ENCODE results near the gene HHEX. TPM values are rescaled to one million over a fixed set of nuclear protein-coding genes. Genes with fewer than 3 reads are reported as not detected.
A peak's percentile ranks its signal among the peaks of the same experiment; 100 is the strongest.

HHEX gene
- total and polyA plus RNA-seq, 10 of the 15 experiments (the other 5 are each of a cell fraction or from before 2014, with no cell fraction given), result 3.9 to 32.8 (median 16.4) TPM

DNA sequence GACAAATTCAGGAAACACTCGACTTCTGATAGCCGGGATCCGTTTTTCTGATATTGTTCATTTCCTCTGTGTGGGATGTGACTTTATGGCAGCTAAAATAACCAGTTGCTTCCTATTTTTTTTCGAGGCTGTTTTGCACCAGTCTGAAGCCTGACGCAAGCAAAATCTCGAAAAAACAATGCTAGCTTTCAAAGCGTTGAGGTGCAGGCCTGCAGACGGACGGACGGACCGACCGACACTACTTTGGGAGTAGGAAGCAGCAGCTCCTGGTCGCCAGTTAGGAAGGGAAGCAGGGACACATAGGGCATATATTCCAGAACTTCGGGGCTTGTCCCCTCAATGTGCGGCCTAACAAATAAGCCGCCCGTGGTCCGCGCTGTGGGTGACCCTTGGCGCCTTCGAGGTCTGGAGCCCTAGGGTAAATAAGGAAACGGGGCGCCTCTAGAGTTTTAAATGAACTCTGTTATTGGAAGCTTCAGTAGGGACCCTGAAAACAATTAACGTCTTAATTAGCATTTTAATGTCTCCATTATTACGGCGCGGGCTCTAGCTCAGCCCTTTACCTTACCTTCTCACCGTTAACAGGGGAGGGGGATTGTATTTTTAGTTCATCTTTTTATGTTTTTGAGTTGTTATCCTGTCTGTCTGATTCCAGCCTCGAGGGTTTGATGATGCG, 1.3 kb downstream of the HHEX start:
- peaks cover under 1% of the 10 kb centered on the region; the same call in 1 of the 3 replicates for H3K9me3 ChIP-seq (replicated peaks; ENCODE audit: control insufficient read depth, insufficient read depth, low read length)
- ChIA-PET SMC1A (ENCODE audit: uncharacterized antibody, unreplicated experiment) (interaction anchor here (0.5 to 0.6 kb wide), 2 partner anchors 119 to 714 kb away, joined by 3 read pairs; no protein-coding TSS in a partner anchor), RAD21 (ENCODE audit: unreplicated experiment) (no interaction called here), POLR2A (interaction anchor here (0.6 kb wide), 1 partner anchor 179 kb away, joined by 4 read pairs; no protein-coding TSS in a partner anchor), CTCF (no interaction called here)
- TSS peak; percentile 64 for BruUV-seq (replicated peaks)
- H3K36me3 ChIP-seq (ENCODE audit: control insufficient read depth in 2 of 2, insufficient read depth in 2 of 2, low read length in 1 of 2), result no peaks in the 10 kb centered on the region
- FAIRE-seq (no peak), ATAC-seq (no peak), DNase-seq (ENCODE audit: low read depth, low spot score) (no peak)
- H3K27ac ChIP-seq (ENCODE audit: control insufficient read depth, insufficient read depth), result no peak overlapping the region
- peak overlapping the region; percentile 74 for H3K4me2 ChIP-seq (ENCODE audit: control insufficient read depth, insufficient read depth)
- in situ Hi-C loops (cut with MboI), result no loop called here
- 35% methylated on average over 30 of the region's 30 CpGs for WGBS (ENCODE audit: insufficient coverage, insufficient replicate concordance, low lambda C conversion rate, missing lambda C conversion rate)
- H2AFZ ChIP-seq (ENCODE audit: control insufficient read depth, low read depth, low read length), result no peak overlapping the region
- H3K27me3 ChIP-seq (replicated peaks in 1 of 2; ENCODE audit: control insufficient read depth in 2 of 2, insufficient read depth in 2 of 2, low read length in 1 of 2), result peaks cover 0 to 28% of the 10 kb centered on the region in 2 experiments; a peak in 3 of 4 replicates
- peak overlapping the region; percentile 5; the same call in 1 of the 2 replicates for H3K4me3 ChIP-seq
- H3K79me2 ChIP-seq (ENCODE audit: control insufficient read depth, insufficient read depth, low read length), result no peaks in the 10 kb centered on the region
- TF ChIP-seq NFIC (IDR thresholded peaks at IDR 0.05; ENCODE audit: low read depth, low read length) (peak; percentile 11; the same call in 1 of the 2 replicates), CTCF (IDR thresholded peaks at IDR 0.05 in 2 of 3, conservative IDR thresholded peaks at IDR 0.05 in 1 of 3; ENCODE audit: control insufficient read depth in 2 of 3, extremely low read depth in 1 of 3, insufficient read depth in 1 of 3, low read depth in 3 of 3, low read length in 3 of 3) (no peak), FOXM1 (IDR thresholded peaks at IDR 0.05; ENCODE audit: low read depth, low read length) (peak; percentile 18; the same call in 1 of the 2 replicates)
- H3K4me1 ChIP-seq (ENCODE audit: control insufficient read depth, insufficient read depth, low read length), result peaks cover 16% of the 10 kb centered on the region
- no peaks in the 10 kb centered on the region for H4K20me1 ChIP-seq (ENCODE audit: control insufficient read depth, insufficient read depth)
- intact Hi-C loops (cut with micrococcal nuclease; ENCODE audit: unreplicated experiment), result loop anchor here (5.0 kb wide), 1 partner anchor 51 kb away; no protein-coding TSS in a partner anchor
- H3K9ac ChIP-seq (ENCODE audit: control insufficient read depth, insufficient read depth, low read length), result no peak overlapping the region
